Measurements from ENCODE around the gene CDH22.

The CDH22 gene

DNA sequence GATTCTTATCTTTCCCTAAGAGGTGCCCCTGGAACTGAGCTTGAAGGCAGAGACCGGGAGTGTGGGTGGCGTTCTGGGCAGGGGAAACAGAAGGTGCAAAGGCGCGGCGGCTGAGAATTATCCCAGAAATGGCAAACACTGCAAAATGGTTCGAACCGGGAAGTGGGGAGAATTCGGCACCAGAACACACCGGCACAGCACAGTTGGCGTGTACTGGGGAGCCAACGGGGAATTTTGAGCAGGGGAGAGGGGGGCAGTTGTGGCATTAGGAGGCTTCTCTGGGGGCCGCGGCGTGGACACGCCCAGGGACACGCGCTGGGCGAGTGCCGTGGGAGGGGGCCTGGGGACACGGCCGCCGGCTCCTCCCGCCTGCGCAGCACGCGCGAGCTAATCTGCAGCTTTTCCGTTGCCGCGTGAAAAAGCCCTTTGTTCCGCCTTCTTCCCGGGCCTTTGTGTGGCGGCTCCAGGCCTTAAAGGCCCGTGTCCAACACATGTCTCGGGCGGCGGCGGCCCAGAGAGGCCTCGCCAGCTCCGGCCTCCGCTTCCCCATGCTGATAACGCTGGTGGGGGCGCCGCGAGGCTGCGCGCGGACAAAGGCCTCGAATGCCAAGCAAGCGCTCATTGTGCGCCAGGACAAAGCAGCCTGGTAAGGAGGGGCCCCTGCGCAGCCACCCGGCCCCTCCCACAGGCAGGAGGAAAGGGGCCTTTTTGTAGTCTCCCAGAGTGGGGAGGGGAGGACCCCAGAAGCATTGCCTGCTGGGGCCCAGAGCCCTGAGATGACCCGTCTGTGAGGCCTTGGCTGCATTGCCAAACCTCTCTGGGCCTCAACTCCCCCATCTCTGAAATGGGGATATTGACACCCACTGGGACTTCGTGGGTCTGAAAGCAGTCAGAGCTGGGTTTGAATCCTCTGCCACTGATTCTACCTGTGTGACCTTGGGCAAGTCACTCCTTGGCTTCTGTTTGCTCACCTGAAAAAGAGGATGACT lies 107.4 kb downstream of the CDH22 start:
- DNase-seq (ENCODE audit: low read depth in 3 of 3, low spot score in 1 of 3): no peak

- no peak for DNase-seq (ENCODE audit: low read depth in 3 of 3, low spot score in 1 of 3)
These were observed 109.1 kb downstream of the CDH22 start for GRCh38 chr20:46199198-46199597.

DNA sequence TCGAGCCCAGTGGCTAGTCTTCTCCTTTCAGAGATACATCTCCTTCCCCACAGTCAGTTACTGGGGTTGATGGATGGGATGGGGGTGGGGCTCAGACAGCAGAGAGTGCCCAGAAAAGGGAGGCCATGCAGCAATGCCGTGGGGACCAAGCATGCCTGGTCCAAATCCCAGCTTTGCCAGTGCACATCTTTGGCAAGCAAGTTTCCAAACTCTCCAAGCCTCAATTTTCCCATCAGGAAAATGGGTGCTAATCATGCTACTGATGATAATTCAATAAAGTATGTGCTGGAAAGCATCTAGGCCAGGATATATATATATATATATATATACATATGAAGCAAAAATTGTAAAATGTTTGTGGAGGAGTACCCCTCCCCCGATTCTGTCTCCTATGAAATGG lies 111.3 kb downstream of the CDH22 start:
- DNase-seq (ENCODE audit: low read depth in 3 of 3, low spot score in 1 of 3): no peak

- DNase-seq (ENCODE audit: low read depth in 3 of 3, low spot score in 1 of 3): no peak
These were observed 112.8 kb downstream of the CDH22 start for GRCh38 chr20:46195264-46196036.

DNA sequence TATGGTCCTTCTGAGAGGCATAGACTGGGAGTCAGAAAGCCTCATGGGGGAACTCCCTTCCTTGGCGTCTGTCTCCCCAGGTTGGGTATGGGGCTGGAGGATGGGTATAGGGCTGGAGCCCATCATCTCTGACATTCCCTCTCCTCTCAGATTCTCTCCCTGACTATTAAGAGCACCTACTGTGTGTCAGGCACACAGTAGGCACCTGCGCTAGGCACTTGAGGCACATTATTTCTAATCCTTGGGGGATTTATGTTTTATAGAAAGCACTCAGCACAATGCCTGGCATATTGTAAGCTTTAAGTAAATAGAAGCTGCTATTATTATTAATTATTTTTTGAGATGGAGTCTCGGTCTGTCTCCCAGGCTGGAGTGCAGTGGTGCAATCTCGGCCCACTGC lies 113.9 kb downstream of the CDH22 start:
- no peak for DNase-seq (ENCODE audit: low read depth in 3 of 3, low spot score in 1 of 3)

DNA sequence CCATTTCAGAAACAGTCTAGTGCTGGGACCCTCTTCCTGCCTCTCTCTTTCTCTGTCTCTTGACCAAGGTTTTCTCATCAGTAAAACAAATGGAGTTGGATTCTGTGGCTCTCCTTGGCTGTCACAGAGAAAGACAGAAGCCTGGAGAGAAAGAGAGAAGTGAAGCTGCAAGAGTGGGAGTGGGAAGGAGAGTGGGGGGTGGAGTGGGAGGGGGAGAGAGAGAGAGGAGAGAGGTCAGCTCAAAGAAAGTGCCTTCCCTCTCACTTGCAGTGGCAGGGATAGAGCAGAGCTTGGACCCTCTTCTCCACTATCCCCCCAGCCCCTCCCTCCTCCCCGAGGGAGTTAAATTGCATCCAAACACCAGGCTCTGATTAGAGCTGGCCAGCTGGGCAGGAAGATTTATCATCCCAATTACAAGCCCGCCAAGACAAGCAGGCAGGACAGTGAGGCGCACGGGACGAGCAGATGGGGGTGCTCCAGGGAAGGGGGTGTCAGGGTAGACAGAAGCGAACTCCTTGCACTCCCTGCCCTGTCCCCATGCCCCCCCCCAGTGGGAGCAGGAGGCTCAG lies 115.8 kb downstream of the CDH22 start:
- no peak for DNase-seq (ENCODE audit: low read depth in 3 of 3, low spot score in 1 of 3)

GRCh38 chr20:46191611-46192010 lies 116.7 kb downstream of the CDH22 start:
- no peak for DNase-seq (ENCODE audit: low read depth in 3 of 3, low spot score in 1 of 3)

DNA sequence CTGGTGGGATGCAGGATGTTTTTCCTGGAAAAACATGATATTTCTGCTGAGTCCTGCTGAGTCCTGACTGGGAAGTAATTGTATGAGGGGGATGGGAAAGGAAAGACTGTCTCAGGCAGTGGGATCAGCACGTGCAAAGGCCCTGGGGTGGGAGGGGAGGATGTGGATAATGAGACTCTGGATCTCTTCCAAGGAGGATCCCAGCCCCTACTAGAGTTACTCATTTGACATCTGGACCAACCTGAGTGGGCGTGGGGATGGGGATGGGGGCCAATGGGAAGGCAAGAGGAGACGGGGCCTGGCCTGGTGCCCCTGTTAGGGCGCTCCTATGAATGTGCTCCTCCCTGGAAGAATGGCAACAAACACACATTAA lies 117.1 kb downstream of the CDH22 start:
- DNase-seq (ENCODE audit: low read depth in 3 of 3, low spot score in 1 of 3): no peak

DNA sequence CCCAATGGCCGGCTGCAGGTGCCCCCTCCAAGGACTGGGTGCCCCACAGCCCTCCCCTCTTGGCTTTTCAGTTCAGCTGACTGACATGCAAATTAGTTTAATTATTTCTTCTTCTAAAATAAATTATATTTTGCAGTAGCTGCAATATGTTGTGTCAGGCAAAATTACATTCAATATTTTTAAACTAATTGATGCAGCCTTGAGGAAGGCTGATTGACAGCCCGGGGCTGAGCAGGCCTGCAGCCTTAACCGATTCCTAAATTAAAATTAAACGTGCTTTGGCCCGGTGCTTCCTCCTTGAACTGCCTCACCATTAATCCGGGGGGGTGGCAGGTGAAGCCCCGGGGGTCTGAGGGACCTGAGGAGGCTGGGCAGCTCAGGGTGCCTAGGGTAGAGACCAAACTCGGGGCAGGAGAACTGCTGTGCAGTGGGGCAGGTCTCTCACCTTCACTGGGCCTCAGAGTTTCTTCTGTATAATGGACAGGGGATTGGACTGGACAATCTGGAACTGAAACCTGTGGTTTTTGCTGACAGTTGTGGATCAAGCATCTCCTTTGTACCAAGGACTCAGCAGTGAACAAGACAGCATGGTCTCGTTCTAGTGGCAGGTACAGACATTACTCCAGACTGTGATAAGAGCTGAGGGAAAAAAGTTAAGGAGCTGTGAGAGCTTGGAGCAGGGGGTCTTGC lies 117.7 kb downstream of the CDH22 start:
- no peak for DNase-seq (ENCODE audit: low read depth in 3 of 3, low spot score in 1 of 3)

GRCh38 chr20:46188866-46189541 lies 119.3 kb downstream of the CDH22 start:
- no peak for DNase-seq (ENCODE audit: low read depth in 3 of 3, low spot score in 1 of 3)

DNA sequence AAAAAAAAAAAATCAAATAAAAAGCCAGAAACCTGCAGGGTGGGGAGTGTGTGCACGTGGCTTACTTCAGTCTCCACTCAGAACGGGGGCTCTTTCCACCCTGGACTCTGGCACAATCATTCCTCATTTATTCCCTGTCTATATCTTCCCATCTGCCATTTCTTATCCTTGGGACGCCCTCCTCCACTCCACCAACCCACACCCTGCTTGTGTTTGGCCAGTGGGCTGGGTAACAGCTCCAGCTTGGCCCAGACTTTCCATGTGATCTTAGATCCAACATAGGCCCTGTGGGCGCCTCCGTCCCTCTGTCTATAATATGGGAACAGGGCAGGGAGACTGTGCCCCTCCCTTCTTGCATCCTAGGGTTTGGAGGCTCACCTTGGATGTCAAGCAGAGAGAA lies 122.1 kb downstream of the CDH22 start:
- DNase-seq (ENCODE audit: low read depth in 3 of 3, low spot score in 1 of 3): no peak

- no peak for DNase-seq (ENCODE audit: low read depth in 3 of 3, low spot score in 1 of 3)
These were observed 122.9 kb downstream of the CDH22 start for GRCh38 chr20:46185353-46185752.

GRCh38 chr20:46183768-46184167 lies 124.5 kb downstream of the CDH22 start:
- no peak for DNase-seq (ENCODE audit: low read depth in 3 of 3, low spot score in 1 of 3)

DNA sequence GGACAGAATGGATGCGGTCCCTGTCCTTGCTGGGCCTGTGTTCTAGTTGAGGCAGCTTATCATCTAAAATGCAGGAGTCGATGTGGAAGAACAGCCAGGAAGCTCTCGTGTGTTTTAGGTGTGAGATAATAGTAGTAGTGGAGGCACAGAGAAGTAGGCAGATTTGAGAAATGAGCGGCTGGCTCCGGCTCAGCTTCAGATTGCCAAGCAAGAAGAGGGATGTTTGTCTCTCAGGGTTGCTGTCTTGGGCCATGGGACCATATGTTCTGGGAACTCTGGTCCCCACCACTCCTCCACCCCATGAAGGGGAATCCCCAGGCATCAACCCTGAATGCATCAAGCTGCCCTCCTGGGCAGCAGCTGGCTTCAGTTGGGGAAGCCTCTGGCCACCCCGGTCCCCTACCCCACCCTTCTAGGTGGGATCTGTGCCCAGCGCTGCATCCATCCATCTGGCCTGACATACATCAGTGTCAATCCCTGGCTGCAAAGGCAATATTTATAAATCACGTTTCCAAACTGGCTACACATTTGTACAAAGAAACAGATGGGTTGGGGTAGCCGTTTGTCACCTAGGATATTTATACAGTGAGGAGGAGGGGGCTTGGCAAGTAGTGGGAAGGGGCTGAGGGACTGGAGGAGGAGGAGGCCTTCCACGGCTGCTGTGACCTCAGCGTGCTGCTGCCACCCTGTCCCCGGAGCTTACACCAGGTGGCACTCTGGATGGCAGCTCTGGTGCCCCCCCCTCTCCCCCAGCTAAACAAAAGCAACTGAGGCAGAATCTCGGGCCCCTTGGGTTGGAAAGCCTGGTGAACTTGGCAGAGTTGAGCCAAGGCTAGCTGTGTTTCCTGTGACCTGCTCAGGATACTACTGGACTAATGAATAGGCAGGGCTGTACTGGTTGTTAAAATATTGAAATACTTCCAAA lies 125.8 kb downstream of the CDH22 start:
- no peak for DNase-seq (ENCODE audit: low read depth in 3 of 3, low spot score in 1 of 3)

- no peak for DNase-seq (ENCODE audit: low read depth in 3 of 3, low spot score in 1 of 3)
These were observed 128.4 kb downstream of the CDH22 start for GRCh38 chr20:46179862-46180261.

GRCh38 chr20:46178891-46179290 lies 129.4 kb downstream of the CDH22 start:
- DNase-seq (ENCODE audit: low read depth in 3 of 3, low spot score in 1 of 3): no peak

- DNase-seq (ENCODE audit: low read depth in 3 of 3, low spot score in 1 of 3): no peak
These were observed 130.5 kb downstream of the CDH22 start for GRCh38 chr20:46177768-46178167.

DNA sequence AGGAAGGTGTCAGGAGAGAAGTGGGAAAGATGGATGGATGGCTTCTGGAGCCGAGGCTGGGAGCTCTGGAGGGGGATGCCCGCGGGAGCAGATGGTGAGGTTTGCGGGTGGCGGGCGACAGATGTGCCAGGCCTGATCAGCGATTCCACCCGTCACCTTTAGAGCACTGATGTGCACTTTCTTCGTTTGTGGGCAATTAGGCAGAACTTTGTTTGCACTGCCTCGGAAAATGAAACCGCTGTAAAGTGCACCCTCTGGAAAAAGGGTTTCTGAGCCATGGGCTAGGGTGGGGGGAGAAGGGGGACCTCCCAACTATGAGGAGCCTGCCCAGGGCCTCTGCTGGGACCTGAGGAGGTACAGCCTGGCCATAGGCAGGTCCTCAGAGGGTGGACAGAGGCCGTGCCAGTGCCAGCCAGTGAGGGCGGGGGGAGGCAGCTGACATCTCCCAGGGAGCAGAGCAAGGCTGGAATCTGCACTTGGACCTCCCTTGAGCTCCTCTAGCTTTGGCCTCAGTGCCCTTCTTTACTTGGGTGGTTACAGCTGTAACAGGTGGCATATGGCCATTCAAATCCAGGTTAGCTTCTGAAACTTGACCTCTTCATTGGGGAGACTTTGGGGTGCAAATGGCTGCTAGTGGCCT lies 131.4 kb downstream of the CDH22 start:
- DNase-seq (ENCODE audit: low read depth in 3 of 3, low spot score in 1 of 3): no peak

GRCh38 chr20:46175127-46175494 lies 133.2 kb downstream of the CDH22 start:
- no peak for DNase-seq (ENCODE audit: low read depth in 3 of 3, low spot score in 1 of 3)

All from stimulated activated CD4-positive, alpha-beta T cell treated with anti-CD3 and anti-CD28 coated beads, TNF-alpha, amount 100 ng/mL, for 1 hour (primary cell).